Bone marrow (tissue), 2 donors: ENCODE results near the gene MS4A18.
"Not testable (repeated sequence)": the region's sequence is repeated elsewhere in the genome, so short reads cannot be mapped to it uniquely, and the experiment has no call there.

Experiments used
- DNase-seq, 2 donors: peaks; one replicate each; lab custom pipeline; 2025; lab: John Stamatoyannopoulos, UW

The MS4A18 gene

GRCh38 chr11:60739114-60739513 is 14.6 kb downstream of the MS4A18 start:
- DNase-seq: no peak

- no peak for DNase-seq
Observed at GRCh38 chr11:60740573-60740972, 16.1 kb downstream of the MS4A18 start.

DNA sequence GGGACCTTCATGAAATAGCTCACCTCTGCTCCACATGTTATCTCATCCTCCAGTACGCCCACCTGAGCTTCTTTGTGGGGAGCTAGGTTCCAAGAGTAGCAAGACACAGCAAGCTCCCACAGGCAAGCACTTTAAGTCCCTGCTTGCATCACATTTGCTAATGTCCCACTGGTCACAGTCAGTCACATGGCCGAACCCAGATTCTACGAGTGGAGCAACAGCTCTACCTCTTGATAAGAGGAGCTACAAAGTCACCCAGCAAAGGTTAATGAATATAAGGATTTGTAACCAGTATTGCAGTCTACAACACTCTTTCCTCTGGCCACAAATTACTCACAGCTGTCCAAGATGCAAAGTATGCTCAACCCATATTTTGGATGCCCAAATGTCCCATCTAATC is 16.9 kb downstream of the MS4A18 start:
- DNase-seq: no peak

- no peak for DNase-seq
Observed at GRCh38 chr11:60743058-60743457, 18.5 kb downstream of the MS4A18 start.

DNA sequence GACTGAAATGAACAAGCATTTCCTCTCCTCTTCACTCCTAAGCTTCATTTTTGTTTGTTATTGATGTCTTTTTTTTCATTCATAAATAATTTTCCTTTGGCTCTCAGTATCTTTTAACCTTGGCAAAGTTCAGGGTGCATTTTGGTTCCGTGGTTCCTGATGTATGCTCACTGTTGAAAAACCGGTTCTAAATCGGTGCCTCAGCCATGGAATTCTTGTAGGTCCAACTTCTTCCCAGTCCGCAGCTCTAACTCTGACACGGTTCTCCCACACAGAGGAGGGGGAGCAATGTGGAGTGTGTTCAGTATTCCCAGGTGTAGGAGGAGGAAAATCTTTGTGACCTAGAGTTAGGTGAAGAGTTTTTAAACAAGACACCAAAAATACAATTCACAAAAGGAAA is 19.6 kb downstream of the MS4A18 start:
- DNase-seq: no peak

- no peak for DNase-seq
Observed at GRCh38 chr11:60747359-60747873, 22.9 kb downstream of the MS4A18 start.

- no peak for DNase-seq
Observed at GRCh38 chr11:60748225-60748624, 23.7 kb downstream of the MS4A18 start.

DNA sequence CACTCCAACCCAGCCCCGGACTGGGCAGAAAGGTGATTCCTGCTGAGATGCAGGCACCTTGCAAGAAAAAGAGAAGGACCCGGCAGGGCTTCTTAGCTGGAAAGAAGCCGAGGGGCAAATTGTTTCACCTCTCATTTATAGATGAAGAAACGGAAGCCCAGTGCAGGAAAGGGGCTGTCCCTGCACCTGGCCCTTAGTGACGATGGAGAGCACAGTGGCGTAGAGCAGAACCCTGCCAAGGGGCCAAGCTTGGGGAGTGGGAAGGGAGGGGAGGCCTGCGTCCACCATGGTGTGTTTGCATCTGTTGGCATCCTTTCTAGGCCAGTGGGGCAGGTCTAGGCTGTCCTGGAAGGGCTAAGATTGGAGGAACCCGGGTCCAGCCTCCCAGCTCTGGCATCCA is 24.3 kb downstream of the MS4A18 start:
- no peak for DNase-seq

GRCh38 chr11:60750911-60751310 is 26.4 kb downstream of the MS4A18 start:
- no peak for DNase-seq

DNA sequence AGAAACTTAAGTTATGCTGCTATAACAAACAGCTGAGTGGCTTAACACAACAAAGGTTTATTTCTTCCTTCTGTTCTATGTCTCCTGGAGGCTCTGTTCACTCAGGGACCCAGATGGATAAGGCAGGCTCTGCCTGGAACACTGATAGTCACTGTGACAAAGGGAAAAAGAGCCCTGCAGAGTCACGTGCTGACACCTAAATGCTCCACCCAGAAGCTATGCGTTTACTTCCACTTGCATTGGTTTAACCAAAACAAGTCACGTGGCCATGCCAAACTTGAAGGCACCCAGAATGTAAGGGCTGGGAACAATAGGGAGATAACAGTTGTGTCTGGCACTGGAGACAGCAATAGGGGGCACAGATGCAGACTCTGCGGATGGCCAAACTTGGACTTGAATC is 28.8 kb downstream of the MS4A18 start:
- DNase-seq: no peak

DNA sequence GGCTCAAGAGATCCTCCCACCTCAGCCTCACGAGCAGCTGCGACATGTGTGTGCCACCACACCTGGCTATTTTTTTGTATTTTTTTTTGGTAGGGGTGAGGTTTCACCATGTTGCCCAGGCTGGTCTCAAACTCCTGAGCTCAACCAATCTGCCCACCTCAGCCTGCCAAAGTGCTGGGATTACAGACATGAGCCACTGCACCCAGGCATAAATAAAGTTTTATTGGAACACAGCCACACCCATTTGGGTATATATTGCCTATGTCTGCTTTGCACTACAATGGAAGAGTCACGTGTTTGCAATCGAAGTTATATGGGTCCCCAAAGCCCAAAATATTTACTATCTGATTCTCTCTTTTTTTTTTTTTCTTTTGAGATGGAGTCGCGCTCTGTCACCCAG is 30.4 kb downstream of the MS4A18 start:
- no peak for DNase-seq

DNA sequence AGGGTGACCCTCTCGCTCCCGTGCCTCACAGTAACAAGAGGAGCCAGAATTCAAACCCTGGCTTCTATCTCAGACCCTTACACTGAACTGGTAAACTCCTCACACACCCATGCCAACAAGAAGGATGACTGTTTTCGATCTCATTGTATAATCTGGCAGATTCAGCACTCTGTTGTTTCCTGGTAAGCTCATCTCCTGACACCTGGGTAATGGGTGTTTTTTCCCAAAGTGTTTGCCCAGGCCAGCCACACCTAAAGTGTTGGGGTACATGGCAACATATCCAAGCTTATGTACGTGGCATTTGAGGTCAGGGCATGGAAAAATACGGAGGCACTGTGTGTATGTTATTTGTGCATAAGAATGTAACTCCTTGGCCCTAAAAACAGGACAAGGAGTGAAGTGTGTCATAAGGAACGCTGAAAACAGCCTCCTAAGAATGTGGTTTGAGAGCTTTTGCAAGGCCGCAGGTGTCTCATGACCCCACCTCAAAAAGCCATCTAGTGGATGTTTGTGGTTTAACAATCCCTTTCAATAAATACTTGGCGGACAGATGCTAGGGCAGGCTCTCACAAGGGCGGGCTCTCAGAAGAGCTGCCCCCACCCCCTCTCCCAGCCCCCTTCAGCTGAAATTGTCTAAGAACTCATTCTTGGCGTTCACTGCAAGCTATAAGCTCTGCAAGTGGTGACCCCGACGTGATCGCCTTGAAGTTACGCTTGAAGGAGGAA is 31.9 kb downstream of the MS4A18 start, which contains the start of gene MS4A15:
Gene MS4A15, plus strand, starts transcription at position 561 of the 726 bp plus-strand sequence. CDS start 6,867 bp downstream, outside the sequence.
- no peak for DNase-seq

- DNase-seq: no peak
Observed at GRCh38 chr11:60757231-60757800, 32.8 kb downstream of the MS4A18 start.

DNA sequence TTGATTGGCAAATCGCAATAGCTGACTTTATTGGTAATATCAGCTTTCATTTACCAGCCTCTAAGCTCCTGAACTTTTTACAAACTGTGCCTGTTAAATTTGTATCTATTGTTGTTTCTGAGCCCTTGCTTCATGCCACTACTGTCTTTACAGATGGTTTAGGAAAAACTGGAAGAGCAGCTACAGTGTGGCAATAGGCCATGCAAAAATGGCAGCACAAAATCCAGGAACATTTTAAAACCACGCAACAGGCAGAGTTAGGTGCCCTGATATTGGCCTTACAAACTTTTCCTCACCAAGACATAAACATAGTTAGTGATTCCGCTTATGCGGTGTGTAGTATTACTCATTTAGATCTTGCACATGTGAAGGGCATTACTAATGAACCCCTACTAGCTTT is 34.2 kb downstream of the MS4A18 start:
- DNase-seq: not testable (repeated sequence)

DNA sequence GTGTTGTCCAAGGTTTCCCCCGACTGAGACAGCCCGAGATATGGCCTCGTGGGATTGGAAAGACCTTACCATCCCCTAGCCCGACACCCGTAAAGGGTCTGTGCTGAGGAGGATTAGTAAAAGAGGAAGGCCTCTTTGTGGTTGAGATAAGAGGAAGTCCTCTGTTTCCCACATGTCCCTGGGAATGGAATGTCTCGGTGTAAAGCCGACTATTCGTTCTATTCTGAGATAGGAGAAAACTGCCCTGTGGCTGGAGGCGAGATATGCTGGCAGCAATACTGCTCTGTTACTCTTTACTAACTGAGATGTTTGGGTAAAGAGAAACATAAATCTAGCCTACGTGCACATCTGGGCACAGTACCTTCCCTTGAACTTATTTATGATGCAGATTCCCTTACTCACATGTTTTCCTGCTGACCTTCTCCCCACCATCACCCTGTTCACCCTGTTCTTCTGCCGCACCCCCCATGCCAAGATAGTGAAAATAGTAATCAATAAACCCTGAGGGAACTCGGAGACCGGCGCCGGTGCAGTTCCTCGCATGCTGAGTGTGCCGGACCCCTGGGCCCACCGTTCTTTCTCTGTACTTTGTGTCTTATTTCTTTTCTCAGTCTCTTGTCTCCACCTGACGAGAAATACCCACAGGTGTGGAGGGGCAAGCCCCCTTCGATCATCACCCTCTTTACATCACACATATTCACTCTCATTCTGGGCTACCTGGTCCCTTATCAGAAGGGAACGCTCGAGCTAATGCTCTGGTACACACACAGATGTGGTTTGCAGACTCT is 35.1 kb downstream of the MS4A18 start:
- peak in 1 of 2 donors; percentile 14 for DNase-seq

GRCh38 chr11:60761436-60762190 is 37.1 kb downstream of the MS4A18 start:
- no peak for DNase-seq

DNA sequence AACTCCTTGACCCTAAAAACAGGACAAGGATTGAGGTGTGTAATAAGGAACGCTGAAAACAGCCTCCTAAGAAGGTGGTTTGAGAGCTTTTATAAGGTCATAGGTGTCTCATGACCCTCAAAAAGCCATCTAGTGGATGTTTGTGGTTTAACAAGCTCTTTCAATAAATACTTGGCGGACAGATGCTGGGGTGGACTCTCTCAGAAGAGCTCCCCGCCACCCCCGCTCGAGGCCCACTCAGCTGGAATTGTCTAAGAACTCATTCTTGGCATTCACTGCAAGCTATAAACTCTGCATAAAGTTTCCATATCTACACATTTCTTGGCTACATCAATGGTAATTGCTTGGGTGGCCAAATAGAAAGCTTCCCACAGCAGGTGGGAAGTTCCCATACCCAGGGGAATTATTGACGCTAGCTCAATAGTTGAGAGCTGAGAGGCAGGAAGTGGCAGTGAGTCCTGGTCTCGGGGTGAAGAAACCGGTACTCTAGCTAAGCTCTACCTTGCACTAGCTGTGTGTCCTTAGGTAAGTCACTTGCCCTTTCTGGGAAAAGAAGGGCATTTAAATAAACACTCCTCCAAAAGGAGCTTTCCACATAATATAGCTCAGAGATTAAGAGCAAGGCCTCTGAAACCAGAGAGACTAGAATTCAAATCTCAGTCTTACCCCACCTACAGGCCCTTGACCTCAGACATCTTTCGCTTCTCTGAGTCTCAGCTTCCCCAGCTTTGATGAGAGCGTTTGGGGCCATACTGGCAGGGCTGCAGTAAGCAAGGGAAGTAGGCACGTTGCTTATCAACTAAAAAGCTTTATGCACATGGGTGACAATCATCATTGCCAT is 38.6 kb downstream of the MS4A18 start:
- DNase-seq: no peak

- no peak for DNase-seq
Observed at GRCh38 chr11:60763692-60764369, 39.3 kb downstream of the MS4A18 start.

DNA sequence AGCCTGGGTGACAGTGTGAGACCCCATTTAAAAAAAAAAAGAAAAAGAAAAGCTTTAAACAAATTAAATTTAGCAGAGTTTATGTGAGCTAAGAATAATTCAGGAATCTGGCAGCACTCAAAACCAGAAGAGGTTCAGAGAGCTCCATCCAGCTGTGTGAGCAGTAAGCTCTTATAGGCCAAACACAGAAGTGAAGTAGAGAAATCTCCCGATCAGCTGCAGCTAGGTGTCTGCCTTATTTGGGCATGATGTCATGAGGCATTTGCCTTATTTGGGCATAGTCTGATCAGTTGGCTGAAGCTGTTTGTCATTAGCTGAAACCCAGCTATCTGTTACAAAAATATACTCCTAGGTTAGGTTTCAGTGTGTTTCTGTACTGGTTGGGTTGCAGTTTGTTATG is 40.4 kb downstream of the MS4A18 start:
- no peak for DNase-seq

- DNase-seq: no peak
Observed at GRCh38 chr11:60765355-60765754, 40.8 kb downstream of the MS4A18 start.

- no peak for DNase-seq
Observed at GRCh38 chr11:60766547-60766946, 42.0 kb downstream of the MS4A18 start.
